Lower leg skin (tissue), 4 donors: ENCODE measurements around the gene HYDIN. TPM values are rescaled to one million over a fixed set of nuclear protein-coding genes. Genes with fewer than 3 reads are reported as not detected.

Source experiments
- DNase-seq, 2 donors: peaks; one replicate each; pipeline ENCODE4 v3.0.0-alpha.2; 2019; ENCODE audit warnings: low spot score in 2 of 2
- H3K4me3 ChIP-seq: fragments of 200-600 bp; sonication (generic); 2 replicates; pipeline ENCODE4 v1.5.1; 2017; ENCODE audit warnings: mild to moderate bottlenecking, low read depth; ENCODE audit not compliant: poor library complexity, severe bottlenecking
- POLR2A ChIP-seq, 2 donors: fragments of 450-650 bp; IDR thresholded peaks; one replicate each; pipeline ENCODE4 v1.6.1; 2016 to 2017; ENCODE audit warnings: antibody characterized with exemption in 2 of 2, mild to moderate bottlenecking in 1 of 2, moderate library complexity in 1 of 2
- WGBS, 2 donors: methylation state at CpG; one replicate each; pipeline ENCODE4 v1.1.5; 2018; 5-methylcytosine and 5-hydroxymethylcytosine counted together
- intact Hi-C: fragments of 100-400 bp; cut with DNase I; formaldehyde crosslinking; loops from one replicate; pipeline ENCODE4 v1.15.0; 2023; ENCODE audit warnings: low total_unique reads
- total RNA-seq, 4 donors: library from RNA; depleted of rRNA; stranded (reverse); fragments of >200 nt; gene quantifications; one replicate each; pipeline ENCODE4 v1.1.0, GENCODE V29; 2016
- TF ChIP-seq, protein P1 (sequence below), 3 donors: fragments of 450-650 bp; IDR thresholded peaks; one replicate each; pipeline ENCODE4 v1.5.1; 2016; ENCODE audit warnings: antibody characterized with exemption in 3 of 3, mild to moderate bottlenecking in 3 of 3, moderate library complexity in 2 of 3

Gene HYDIN
- total RNA-seq, 4 donors from 2014 or later, result 0.15 to 2.3 (median 1.5) TPM; not detected in 1

- no peak overlapping the region for H3K4me3 ChIP-seq
- intact Hi-C loops, result no loop called here
- DNase-seq, result no peak
- 89 to 93% methylated on average over 2 to 3 of the region's 3 CpGs for WGBS, 2 donors
- TF ChIP-seq, protein P1, sequence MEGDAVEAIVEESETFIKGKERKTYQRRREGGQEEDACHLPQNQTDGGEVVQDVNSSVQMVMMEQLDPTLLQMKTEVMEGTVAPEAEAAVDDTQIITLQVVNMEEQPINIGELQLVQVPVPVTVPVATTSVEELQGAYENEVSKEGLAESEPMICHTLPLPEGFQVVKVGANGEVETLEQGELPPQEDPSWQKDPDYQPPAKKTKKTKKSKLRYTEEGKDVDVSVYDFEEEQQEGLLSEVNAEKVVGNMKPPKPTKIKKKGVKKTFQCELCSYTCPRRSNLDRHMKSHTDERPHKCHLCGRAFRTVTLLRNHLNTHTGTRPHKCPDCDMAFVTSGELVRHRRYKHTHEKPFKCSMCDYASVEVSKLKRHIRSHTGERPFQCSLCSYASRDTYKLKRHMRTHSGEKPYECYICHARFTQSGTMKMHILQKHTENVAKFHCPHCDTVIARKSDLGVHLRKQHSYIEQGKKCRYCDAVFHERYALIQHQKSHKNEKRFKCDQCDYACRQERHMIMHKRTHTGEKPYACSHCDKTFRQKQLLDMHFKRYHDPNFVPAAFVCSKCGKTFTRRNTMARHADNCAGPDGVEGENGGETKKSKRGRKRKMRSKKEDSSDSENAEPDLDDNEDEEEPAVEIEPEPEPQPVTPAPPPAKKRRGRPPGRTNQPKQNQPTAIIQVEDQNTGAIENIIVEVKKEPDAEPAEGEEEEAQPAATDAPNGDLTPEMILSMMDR (IDR thresholded peaks at IDR 0.05), result no peak
These were observed 448.3 kb downstream of the HYDIN start for GRCh38 chr16:70782237-70782636.

DNA sequence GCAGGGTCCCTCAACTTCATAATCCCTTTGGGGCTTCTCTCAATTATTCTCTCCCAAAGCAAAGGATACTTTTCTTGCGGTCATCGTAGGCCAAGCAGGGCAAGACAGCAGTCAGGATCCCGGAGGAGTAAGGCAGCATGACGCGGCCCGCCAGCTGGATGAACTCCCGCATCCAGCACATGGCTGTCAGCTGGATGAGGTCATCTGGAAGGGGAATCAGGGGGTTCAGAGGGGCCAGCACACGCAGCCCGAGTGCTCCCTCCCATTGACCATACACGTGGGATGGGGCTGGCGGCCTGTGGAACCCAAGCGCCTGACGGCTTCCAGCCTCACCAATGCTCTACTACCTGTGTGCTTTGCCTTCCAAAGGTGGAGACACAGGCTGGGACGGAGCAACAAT is 448.7 kb downstream of the HYDIN start:
- no peak overlapping the region for H3K4me3 ChIP-seq
- TF ChIP-seq, protein P1 (IDR thresholded peaks at IDR 0.05), result no peak
- no peak for TF ChIP-seq POLR2A (IDR thresholded peaks at IDR 0.05)
- intact Hi-C loops, result no loop called here
- 89 to 96% methylated on average over 13 to 14 of the region's 14 CpGs for WGBS, 2 donors
- no peak for DNase-seq

GRCh38 chr16:70780546-70780945 is 450.0 kb downstream of the HYDIN start:
- intact Hi-C loops, result no loop called here
- H3K4me3 ChIP-seq, result no peak overlapping the region
- 90 to 95% methylated on average over 9 to 10 of the region's 10 CpGs for WGBS, 2 donors
- TF ChIP-seq POLR2A (IDR thresholded peaks at IDR 0.05), result no peak
- TF ChIP-seq, protein P1 (IDR thresholded peaks at IDR 0.05), result no peak
- DNase-seq, result no peak

DNA sequence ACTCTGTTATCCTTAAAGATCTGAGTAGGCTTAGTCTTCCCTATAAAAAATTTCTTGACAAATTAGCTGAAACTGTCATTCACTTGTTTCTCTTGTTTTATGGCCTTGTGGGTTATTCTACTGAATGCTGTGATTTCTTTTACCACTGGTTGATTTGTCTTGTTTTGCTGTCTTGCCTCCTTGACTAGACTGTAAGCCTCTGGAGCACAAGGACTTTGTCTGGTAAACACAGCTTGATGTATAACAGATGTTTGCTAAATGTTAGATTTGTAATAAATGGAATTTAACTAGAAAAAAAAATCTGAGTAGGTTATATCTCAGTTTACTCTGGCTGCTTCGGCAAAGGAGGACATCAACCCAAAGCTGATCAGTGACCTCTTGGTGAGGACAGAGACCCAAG is 451.2 kb downstream of the HYDIN start:
- 69 to 81% methylated on average over 1 of the region's 1 CpG for WGBS, 2 donors
- intact Hi-C loops, result loop anchor here (10.0 kb wide), 1 partner anchor 245 kb away; no protein-coding TSS in a partner anchor

GRCh38 chr16:70778901-70779309 is 451.6 kb downstream of the HYDIN start:
- H3K4me3 ChIP-seq, result no peak overlapping the region
- WGBS, 2 donors, result 10 to 19% methylated on average over 8 of the region's 8 CpGs
- intact Hi-C loops, result loop anchor here (10.0 kb wide), 1 partner anchor 244 kb away; no protein-coding TSS in a partner anchor
- no peak for TF ChIP-seq POLR2A (IDR thresholded peaks at IDR 0.05)
- TF ChIP-seq, protein P1 (IDR thresholded peaks at IDR 0.05), result no peak
- peak; percentile 76 to 94 for DNase-seq

More for the DNA sequence above, 451.2 kb downstream of the HYDIN start:
- H3K4me3 ChIP-seq, result no peak overlapping the region
- DNase-seq, result no peak
- TF ChIP-seq, protein P1 (IDR thresholded peaks at IDR 0.05), result no peak
- no peak for TF ChIP-seq POLR2A (IDR thresholded peaks at IDR 0.05)

GRCh38 chr16:70777973-70778406 is 452.5 kb downstream of the HYDIN start:
- WGBS, 2 donors, result 89% methylated on average over 8 of the region's 8 CpGs
- intact Hi-C loops, result loop anchor here (10.0 kb wide), 1 partner anchor 243 kb away; no protein-coding TSS in a partner anchor
- no peak for DNase-seq
- H3K4me3 ChIP-seq, result no peak overlapping the region
- TF ChIP-seq, protein P1 (IDR thresholded peaks at IDR 0.05), result no peak
- no peak for TF ChIP-seq POLR2A (IDR thresholded peaks at IDR 0.05)
